ENCODE data around the gene PPP6R1.
"Not testable (repeated sequence)": the region's sequence is repeated elsewhere in the genome, so short reads cannot be mapped to it uniquely, and the experiment has no call there.

Gene PPP6R1

DNA sequence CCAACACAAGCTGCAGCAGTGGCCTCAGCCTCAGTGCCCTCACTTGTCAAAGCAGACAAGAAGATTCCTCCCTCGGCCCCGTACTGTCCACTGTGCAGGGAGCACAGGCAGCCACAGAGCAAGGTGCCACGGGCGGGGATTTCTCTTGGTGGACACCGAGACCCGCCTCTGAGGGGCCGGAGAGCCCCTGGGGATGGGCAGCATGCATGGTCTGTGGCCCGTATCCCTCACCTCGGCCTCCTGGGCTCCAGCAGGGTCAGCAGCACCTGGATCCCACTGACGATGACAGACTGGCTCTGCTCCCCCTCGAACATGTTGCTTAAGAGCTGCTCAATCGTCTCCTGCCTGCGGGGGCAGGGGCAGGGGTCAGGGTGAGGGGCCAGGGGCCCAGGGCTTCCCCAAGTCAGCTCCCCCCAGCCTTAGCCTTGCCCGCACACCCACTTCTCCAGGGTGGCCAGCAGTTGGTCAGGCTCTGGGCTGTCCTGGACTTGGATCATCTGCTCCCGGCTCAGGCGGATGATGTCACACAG lies 16.8 kb downstream of the PPP6R1 start:
- no peak for DNase-seq

DNA sequence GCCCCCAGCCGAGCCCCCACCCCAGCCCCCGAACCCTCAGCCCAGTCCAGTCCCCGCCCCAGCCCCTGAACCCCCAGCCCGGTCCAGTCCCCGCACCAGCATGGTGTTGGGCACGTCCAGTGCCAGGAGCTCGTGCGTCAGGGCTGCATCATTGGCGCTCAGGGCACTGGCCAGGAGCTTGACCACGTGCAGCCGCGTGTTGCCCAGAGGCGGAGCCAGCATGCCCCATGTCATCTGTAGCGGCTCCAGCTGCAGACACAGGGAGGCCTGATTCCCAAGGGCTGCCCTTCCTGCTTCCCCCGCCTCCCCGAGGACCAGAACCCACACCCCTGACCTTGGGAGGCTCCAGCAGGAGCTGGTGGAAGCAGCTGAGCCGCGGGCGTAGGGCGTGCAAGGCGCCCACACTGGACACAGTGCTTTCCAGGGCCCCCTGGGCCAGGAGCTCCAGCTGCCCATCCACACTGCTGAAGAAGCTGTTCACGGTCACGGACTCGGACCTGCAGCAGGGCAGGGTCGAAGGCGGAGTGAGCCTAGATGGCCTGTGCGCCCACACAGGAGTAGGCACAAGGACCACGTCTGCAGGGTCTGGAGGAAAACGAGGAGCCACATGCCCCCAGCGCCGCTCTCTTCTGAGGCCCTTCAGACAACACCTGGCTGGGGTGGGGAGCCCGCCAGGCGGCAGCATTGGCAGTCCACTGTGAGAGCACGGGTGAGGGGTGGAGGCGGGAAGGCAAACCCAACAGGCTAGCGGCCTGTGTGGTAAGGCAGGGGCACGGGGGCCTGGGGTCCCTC lies 17.5 kb downstream of the PPP6R1 start:
- DNase-seq = no peak

DNA sequence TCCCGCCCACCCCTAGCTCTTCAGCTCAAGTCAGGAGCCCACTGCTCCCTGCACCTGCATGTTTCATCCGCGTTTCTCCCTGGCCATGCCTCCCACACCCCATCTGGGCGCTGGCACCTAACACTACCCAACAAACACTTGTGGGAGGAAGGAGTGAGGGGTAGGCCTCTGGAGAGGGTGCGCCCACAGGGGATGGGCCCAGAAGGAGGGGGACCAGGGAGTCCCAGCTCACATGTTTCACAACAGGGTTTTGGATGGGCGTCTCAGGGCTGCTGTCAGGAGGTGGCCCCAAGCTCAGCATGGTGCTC lies 18.1 kb downstream of the PPP6R1 start:
- no peak for DNase-seq

DNA sequence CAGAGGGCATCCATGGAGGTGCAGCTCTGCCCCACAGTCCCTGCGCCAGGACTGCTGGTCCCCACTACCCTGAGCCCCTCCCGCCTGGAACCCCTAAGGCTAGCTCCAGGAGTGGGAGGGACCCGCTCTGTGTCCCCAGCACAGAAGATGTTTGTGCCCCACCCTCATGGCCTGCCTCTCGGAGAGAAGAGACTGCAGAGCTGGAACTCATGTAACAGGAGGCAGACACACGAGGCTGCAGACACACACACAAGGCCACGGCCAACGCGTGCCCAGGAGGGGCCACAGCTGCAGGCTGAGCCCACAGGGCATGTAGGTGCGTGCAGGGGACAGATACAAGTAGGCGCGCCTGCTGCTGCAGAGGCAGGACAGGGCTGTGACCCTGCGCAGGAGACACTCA lies 19.8 kb downstream of the PPP6R1 start:
- no peak for DNase-seq

DNA sequence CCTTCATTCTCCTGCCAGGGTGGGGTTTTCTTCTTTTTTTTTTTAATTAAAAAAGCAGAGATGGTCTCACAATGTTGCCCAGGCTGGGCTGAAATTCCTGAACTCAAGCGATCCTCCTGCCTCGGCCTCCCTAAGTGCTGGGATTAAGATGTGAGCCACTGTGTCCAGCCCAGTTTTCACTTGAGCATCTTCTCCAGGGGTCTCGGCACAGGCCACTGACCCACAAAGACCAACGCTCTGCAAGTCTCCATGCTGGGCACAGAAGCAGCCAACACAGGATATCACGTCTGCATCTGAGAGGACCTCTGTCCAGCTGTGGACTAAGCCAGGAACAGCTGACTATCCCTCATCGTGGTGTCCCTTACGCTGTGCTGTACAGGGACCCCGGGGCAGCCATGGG lies 20.8 kb downstream of the PPP6R1 start:
- no peak for DNase-seq

DNA sequence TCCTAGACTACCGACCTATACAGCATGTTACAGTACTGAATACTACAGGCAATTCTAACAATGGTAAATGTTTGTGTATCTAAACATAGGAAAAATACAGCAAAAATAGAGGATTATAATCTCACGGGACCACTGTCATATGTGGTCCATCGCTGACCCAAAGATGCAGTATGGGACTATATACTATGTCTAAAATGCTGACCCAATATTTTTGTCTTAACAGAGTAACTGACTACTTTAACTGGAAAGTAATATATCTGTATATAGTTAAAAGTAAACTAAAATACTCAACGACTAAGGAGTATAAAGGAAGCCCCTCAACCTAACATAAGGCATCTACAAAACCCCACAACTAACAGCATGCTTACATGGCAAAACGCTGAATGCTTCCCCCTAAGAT lies 25.8 kb downstream of the PPP6R1 start:
- no peak for DNase-seq

DNA sequence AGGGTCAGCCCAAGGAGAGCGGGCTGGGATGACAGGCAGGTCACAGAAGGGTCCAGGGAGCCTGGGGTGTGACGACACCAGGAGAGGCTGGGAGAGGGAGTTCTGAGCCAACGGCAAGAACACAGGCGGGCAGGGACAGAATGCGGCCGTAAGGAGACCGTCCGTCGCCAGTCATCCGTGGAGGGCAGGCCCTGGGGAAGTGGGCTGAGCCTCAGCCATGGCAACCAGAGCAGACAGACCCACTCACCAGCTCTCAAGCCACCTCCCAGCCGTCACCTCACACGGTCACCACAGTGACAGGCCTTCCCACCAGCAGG lies 26.6 kb downstream of the PPP6R1 start:
- no peak for DNase-seq

DNA sequence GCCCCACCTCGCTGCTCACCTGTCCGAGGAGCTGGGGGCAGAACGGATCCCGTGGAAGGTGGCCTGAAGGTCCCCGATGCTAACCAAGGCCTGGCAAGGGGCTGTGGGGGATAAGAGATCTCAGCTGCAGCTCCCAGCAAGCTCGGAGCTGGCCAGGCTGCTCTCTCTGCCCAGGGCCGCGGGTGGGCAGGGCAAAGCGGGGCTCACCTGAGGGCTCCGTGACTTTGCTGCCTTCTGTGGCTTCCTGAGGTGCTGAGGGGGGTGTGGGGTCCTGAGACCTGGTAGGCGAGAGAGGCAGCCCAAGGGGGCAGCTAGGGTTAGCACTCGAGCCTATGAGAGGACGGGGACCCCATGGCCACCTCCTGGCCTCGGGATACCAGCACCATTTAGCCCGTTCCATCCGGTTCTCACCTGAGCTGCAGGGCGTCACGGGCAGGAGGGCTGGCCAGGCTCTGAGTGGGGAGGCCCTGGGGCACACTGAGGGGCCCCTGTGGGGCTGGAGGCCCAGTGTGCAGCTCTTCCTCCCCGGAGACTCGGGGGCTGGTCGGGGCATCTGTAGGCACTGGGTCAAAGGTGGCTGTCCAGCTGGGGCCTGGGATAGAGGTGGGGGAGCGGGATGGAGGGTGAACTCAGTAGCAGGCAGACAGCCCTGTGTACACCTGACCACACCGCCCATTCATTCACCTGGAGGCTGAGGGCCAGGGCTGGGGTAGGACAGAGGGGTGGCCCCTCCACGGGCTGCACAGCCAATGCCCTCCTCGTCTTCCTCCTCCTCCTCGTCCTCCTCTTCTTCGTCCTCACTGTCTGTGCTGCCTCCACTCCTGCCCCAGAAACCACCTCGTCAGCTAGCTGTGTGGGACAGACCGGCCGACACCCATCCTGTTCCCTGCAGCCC lies 27.2 kb downstream of the PPP6R1 start:
- DNase-seq = no peak

DNA sequence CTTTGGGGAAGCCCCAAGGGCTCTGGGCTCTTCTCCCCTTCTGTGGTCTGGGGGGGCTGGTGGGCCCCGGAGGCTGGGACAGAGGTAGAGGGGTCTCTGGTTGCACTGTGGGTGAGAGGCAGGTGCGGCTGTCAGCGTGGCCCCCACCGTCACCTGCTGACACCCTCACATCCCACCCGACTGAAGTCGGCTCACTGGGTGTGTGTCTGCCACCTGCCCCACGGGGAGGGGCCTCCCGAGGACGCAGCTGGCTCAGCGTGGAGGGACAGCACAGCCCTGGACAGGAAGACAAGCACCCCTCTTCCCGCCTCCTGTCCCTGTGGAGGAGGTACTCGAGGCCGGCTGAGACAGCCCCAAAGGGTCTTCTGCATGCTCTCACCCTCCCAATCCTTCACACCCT lies 28.0 kb downstream of the PPP6R1 start:
- no peak for DNase-seq

DNA sequence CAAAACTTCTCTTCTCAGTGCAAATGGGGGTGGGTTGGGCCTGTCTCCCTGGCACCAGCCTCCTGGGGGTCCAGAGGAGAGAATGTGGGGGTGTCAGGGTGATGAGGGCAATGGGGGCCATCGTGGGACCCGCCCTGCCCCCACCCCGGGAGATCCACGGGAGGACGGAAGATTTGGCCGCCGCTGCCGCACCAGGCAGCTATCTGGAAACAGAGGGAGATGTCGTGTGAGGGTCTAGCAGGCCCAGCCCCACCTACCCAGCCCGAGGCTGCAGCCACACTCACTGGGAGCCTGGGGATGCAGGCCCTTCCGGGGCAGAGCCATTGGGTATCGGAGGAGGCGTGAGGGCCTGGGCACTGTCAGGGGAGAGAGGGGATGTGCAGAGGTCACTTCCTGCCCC lies 28.5 kb downstream of the PPP6R1 start:
- no peak for DNase-seq

DNA sequence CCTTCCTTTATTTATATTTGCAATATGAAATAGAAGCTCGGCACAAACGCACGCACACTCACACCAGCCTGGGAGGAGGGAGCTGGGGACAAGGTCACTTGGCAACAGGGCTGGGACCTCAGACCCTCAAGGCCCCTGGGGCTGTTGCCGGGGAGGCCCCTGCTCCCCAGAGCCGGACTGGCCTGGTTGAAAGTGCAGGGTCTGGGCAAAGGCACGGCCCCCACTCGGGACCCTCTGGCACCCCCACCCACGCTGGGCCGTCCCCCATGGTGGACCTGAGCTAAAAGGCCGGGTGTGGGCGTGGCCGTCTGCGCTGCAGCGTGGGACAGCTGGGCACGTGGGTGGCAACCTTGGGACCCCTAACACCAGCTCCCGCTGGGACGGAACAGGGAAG lies 29.0 kb downstream of the PPP6R1 start:
- DNase-seq = no peak

DNA sequence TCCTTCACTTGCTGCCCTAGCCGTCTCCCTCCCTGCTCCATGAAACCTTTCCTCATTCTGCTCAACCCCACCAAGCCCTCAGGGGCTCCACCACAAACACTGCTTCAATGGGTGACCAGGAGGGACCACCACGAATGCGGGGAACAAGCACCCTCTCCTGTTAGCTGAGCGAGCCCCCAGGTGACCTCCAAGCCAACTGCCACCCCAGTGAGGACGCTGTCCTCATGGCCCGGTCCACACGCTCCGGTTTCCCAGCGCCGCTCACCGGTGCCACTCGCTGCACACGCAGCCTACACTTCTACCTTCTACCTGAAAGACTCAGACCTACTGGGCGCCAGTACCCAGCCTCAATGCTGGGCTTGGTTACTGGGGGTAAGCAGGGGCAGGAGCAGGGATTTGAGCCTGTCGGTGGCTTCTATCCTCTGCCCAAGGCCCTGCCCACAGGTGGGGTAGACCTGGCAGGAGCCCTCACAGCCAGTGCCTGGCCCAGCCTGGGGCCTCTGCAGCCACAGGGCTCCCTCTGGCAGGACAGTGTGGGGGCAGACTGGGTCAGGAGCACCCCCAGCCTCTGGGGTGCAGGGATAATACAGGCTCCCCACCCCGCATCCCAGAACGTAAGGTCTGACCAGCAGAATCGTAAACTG lies 29.6 kb downstream of the PPP6R1 start:
- DNase-seq = no peak

DNA sequence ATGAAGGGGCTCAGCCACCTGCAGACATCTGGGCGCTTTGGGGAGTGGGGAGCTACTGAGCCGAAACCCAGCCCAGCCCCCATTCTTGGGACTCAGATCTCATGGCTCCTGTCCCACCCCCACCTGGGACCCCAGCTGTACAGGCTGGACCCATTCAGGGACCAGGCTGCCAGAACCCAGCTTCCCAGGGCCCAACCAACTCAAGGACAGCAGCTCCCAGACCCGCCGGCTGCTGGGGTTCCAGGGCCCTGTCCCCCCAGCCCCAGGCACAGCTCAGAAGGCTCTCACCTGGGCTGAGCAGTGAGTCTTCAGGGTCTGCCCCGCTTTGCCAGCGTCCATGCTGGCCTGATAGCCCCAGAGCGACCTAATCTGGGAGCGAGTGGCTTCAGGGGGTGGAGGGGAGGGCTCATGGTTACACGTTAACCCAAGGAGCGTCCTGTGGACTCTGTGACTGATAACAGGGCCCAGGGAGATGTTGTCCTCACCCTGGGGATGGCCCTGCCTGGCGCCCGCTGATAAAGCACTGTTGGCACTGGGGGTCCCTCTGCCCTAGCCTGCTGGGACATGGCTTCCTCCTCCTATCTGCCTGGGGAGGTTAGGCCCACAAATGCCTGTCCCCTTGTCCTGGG lies 30.3 kb downstream of the PPP6R1 start, which contains the start of gene TMEM86B:
TMEM86B (minus strand) TSS at position 361 of the 629 bp plus-strand sequence; CDS start at position 339, 22 bp downstream.
- DNase-seq = no peak

DNA sequence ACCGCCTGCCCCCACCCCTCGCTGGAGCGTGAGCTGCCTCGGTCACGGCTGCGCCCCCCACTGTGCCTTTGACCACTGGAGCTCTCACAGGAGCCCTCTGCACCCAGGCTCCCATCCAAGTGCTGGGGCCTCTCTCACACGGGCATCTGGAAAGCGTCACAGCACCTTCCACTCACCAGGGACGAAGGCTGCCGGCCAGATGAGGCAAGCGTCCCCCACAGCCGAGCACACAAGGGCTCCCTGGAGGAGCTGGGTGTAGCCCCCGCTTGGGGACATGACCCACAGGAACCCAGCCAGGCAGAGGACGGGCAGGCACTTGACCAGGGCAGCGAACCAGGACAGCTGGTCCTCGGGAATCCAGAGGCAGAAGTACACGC lies 30.8 kb downstream of the PPP6R1 start:
- DNase-seq = no peak

DNA sequence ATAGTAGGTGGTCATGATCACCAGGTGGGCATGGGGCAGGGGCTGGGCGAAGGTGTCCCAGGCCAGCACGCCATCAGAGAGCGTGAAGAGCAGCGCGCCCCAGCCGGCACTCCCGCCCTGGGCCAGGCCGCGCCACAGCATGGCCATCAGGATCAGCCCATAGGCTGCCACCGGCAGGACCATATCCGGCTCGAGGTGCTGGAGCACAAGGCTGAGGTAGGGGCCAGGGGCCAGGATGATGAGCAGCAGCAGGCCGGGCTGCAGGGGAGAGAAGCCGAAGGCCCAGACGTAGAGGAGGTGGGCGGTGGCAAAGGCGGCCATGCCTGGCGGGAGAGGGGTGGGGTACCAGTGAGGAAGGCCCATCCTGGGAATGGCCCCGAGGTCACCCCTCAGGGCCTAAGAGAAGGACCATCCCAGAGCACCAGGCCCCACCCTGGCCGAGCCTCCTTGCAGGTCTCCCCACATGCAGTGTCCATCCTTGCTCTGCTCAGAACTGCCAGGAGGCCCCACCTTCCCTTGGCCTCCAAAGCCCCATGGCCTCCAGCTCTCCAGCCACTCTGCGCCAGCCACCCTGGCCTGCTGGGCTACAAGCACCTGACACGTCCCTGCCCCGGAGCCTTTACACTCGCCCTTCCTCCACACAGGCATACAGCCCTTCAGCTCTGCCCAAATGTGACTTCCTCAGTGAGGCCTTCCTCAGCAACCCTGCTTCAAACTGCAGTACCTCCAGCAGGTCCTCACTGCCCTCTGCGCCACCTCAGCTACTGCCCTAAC lies 31.4 kb downstream of the PPP6R1 start:
- DNase-seq = no peak

DNA sequence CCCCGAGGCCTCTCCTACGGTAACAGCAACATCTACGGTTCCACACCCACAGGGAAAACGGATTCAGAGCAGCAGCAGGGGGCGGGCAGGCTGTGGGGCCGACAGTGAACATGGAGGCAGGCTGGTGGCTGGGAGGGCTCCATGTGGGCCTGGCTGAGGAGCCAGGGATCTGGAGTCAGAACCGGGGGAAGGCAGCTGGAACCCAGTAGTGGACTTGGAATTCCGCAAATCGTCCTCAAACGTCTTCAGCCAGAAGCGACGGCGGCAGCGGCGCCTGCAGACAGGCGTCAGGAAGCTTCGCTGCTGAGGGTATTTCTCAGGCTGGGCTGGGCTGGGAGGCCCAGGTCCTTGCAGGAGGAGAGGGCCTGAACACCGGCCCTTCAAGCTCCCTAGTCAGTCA lies 32.0 kb downstream of the PPP6R1 start:
- no peak for DNase-seq

DNA sequence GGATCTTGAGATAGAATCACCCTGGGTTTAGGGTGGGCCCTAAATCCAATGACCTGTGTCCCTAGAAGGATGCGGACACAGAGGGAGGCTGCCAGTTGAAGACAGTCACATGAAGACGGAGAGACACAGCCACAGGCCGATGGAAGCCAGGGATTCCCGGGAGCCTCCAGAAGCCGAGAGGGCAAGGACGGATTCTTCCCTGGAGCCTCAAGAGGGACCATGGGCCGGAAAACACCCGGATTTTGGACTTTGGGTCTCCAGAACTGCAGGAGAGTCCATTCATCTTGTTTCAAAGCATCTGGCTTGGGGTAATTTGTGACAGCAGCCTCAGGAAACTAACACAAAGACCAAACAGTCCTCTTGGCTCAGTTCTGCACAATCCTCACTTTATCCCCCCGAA lies 32.5 kb downstream of the PPP6R1 start:
- DNase-seq = no peak

DNA sequence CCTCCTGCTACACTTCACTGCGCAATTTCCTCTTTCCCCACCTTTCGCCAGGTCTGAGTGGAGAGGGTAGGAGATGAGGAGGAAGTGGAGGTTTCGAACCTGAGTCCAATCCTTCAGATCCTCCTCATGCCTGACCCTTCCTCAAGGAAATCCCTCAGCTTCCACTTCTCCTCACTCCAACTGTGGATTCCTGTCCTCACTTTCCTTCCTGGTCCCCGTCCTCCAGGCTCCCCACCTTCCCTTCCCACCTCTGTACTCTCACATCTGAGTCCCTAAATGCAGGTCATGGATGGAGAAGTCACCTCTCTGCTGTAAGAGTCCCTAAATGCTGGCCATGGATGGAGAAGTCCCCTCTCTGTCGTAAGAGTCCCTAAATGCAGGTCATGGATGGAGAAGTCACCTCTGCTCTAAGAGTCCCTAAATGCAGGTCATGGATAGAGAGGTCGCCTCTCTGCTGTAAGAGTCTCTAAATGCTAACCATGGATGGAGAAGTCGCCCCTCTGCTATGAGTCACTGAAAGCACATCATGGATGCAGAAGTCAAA lies 33.3 kb downstream of the PPP6R1 start:
- no peak for DNase-seq

DNA sequence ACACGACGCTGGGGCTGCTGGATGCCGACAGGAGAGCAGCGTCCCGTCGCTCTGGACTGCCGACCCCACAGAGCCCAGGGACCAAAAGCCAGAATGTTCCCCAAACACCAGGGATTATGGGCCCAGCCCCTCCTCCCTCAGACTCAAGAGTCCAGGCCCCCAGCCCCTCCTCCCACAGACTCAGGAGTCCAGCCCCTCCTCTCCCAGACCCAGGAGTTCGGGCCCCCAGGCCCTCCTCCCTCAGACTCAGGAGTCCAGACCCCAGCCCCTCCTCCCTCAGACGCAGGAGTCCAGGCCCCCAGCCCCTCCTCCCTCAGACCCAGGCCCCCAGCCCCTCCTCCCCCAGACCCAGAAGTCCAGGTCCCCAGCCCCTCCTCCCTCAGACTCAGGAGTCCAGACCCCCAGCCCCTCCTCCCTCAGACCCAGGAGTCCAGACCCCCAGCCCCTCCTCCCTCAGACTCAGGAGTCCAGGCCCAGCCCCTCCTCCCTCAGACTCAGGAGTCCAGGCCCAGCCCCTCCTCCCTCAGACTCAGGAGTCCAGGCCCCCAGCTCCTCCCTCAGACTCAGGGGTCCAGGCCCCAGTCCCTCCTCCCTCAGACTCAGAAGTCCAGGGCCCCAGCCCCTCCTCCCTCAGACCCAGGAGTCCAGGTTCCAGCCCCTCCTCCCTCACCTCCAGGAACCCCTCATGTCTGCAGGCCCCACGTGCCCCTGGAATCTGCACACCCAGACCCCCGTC lies 34.0 kb downstream of the PPP6R1 start:
- DNase-seq = not testable (repeated sequence)

DNA sequence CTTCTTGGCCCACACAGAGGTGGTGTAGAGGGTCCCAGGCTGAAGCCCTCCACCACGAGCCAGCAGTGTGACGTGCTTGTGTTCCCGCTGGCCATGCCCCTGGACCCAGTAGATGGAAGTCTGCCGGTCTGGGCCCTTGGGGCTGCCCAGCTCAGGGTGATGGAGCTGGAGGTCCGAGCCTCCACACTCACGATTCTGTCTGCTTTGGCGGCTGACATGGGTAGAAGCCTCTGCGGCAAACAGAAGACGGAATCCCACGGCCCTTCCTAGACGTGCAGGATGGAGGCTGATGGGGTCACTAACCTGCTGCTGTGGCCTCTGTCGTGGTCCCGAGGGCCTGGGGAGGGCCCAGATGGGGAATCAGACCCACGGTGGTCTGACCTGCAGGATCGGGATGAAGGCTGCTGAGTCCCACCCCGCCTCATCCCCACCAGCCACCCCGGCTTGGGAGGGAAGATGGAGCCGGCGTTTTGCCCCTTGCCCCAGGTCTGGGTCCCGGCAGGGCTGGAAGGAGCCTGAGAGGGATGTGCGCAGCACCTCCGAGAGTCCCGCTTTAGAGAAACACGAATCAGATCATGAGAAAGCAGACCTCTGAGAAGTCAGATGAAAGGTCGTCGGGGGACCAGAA lies 34.7 kb downstream of the PPP6R1 start:
- DNase-seq = no peak

All from activated CD4-positive, alpha-beta T cell treated with anti-CD3 and anti-CD28 coated beads, Interleukin-10, Interleukin-2, amounts not matched to agents 100 ng/mL and 50 ng/mL, durations not matched to agents 16 hours and 8 hours (primary cell).